Brain microvascular endothelial cell (primary cell): ENCODE measurements around the gene ATP5F1A.

ENCODE experiments used
- DNase-seq: peaks from one replicate; pipeline ENCODE4 v3.0.0-alpha.2; 2020
- H3K27ac ChIP-seq: fragments of 250-450 bp; sonication (Bioruptor Pico); 2 replicates; pipeline ENCODE4 v1.5.1; 2020; ENCODE audit warnings: mild to moderate bottlenecking, moderate library complexity
- H3K27me3 ChIP-seq: fragments of 250-450 bp; sonication (Bioruptor Pico); replicated peaks from 2 replicates; pipeline ENCODE4 v1.5.1; 2020; ENCODE audit warnings: mild to moderate bottlenecking
- H3K36me3 ChIP-seq: fragments of 250-450 bp; sonication (Bioruptor Pico); replicated peaks from 2 replicates; pipeline ENCODE4 v1.5.1; 2020; ENCODE audit warnings: mild to moderate bottlenecking
- H3K4me3 ChIP-seq: 2 replicates; pipeline ENCODE4 v1.5.1; 2011; ENCODE audit warnings: low read depth, mild to moderate bottlenecking, control low read depth, low read length, moderate library complexity
- in situ Hi-C: cut with HindIII; loops from 2 replicates; pipeline ENCODE4 v1.10.0; 2017; ENCODE audit warnings: low sequenced_read_pairs, low pct_ligation_motif_present
- TF ChIP-seq, protein P1 (sequence below): IDR thresholded peaks from 2 replicates; pipeline ENCODE4 v1.5.1; 2011; ENCODE audit warnings: low read depth, mild to moderate bottlenecking, moderate library complexity, low read length, control low read depth, inconsistent platforms; ENCODE audit errors: missing control alignments

The ATP5F1A gene

DNA sequence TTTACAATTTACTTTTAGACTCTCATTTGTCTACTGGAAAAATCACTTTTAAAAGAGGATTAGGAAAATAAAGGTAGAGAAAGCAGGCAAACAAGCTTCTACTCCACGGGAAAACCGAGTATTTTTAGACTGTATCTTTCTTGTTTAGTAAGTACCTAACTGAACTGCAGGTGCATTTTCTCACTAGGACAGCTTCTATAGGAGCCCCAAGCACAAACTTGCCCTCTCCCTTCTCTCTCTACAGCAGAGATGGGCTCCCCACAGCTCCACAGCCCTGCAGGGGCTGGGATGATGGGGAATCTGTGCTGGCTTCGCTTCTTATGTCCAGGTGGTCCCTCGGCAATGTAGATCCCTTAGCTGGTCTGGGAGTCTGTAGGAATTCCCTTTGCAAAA is 42.3 kb downstream of the ATP5F1A start:
- DNase-seq = no peak
- H3K27me3 ChIP-seq = no peaks in the 10 kb centered on the region
- H3K27ac ChIP-seq = no peak overlapping the region
- H3K4me3 ChIP-seq = no peak overlapping the region
- in situ Hi-C loops = no loop called here
- H3K36me3 ChIP-seq = no peaks in the 10 kb centered on the region
- TF ChIP-seq, protein P1, sequence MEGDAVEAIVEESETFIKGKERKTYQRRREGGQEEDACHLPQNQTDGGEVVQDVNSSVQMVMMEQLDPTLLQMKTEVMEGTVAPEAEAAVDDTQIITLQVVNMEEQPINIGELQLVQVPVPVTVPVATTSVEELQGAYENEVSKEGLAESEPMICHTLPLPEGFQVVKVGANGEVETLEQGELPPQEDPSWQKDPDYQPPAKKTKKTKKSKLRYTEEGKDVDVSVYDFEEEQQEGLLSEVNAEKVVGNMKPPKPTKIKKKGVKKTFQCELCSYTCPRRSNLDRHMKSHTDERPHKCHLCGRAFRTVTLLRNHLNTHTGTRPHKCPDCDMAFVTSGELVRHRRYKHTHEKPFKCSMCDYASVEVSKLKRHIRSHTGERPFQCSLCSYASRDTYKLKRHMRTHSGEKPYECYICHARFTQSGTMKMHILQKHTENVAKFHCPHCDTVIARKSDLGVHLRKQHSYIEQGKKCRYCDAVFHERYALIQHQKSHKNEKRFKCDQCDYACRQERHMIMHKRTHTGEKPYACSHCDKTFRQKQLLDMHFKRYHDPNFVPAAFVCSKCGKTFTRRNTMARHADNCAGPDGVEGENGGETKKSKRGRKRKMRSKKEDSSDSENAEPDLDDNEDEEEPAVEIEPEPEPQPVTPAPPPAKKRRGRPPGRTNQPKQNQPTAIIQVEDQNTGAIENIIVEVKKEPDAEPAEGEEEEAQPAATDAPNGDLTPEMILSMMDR = no peak

DNA sequence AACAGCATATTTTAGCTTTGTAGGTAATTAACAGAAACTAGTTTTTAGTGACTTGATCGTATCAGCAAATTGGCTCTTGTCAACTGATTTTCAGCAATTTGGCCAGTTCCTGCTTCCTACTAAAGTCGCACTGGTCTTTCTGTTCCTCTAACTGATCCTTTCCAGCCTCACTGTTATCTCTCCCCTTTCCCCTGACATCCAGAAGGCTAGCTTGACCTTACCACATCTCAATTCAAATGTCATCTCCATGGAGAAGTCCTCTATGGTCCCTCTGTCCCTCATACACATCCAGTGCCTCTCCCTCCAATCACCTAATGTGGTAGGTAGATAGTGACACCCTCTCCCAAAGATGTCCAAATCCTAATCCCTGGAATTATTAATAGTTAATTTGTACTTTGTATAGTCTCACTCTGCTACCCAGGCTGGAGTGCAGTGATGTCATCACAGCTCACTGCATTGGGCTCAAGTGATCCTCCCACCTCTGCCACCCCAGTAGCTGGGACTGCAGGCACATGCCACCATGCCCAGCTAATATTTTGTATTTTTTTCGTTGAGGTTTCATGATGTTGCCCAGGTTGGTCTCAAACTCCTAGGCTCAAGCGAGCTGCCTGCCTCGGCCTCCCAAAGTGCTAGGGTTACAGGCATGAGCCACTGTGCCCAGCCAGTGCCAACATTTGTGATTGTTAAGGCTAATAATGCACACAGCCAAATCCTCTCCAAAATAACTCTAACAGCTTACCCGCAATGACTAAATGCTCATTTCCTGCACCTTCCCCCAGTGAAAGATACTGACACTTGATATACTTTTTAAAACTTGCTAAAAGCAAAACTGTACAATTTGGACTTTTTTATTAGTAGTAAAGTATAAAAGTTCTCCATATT is 42.9 kb downstream of the ATP5F1A start:
- Histone ChIP-seq H3K27ac (no peak overlapping the region), H3K4me3 (no peak overlapping the region), H3K27me3 (no peaks in the 10 kb centered on the region), H3K36me3 (no peaks in the 10 kb centered on the region)
- TF ChIP-seq, protein P1 = no peak
- no peak for DNase-seq
- in situ Hi-C loops = no loop called here

DNA sequence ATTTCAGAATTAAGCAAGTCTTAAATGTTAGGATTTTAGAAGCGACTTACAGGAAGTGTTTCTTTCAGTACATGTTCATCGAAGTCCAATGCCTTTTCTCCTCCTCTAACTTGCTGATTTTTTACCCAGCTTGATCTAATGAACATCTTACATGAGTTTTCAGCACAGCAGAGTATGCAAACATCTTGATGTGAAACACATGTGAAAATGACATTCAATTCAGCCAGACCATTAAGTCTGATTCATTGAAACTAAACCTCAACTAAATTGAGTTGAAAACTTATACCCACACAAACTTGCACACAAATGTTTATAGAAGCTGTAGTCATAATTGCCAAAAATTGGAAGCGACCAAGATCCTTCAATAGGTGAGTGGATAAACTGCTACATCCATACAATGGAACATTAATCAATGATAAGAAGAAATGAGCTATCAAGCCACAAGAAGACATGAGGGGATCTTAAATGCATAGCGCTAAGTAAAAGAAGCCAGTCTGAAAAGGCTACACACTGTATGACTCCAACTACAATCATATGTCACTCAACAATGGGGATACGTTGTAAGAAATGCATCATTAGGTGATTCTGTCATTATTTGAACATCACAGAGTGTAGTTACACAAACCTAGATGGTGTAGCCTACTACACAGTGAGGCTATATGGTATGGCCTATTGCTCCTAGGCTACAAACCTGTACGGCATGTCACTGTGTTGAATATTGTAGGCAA is 44.6 kb downstream of the ATP5F1A start:
- Histone ChIP-seq H3K36me3 (no peaks in the 10 kb centered on the region), H3K4me3 (no peak overlapping the region), H3K27ac (no peak overlapping the region), H3K27me3 (no peaks in the 10 kb centered on the region)
- DNase-seq = no peak
- in situ Hi-C loops = no loop called here
- TF ChIP-seq, protein P1 = no peak

DNA sequence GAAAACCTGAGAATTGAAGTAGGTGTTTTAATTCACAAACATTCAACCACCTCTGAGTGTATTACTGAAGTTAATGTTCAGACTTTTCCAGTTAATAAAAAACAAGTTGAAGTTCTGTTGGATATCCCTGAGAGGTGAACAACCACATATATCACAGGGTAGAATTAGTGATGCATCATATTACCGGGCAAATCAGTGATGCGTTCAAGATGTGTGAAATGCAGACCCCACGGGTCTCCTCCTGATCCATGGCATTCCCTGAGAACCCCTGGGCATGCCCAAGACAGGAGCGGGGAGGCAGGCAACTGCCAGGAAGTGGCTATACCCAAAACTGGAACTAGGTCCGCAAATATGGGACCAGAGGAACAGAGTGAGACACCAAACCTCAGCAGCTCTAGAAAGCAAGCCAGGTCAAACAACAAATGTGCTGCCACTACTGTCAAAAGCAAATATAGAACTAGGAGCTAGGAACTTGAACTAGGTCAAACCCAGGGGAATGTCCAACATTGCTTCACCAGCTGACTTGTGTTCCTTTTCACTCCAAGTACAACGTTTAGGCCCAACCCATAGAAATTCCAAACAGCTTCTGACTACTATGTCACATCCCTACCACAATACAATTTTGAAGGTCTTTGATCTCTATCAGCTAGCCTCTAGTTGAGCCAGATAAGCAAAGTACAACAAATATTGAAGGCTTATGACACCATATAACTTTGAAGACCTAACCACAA is 46.2 kb downstream of the ATP5F1A start:
- peak overlapping the region; percentile 58 for H3K27ac ChIP-seq
- H3K36me3 ChIP-seq = no peaks in the 10 kb centered on the region
- H3K4me3 ChIP-seq = no peak overlapping the region
- H3K27me3 ChIP-seq = no peaks in the 10 kb centered on the region
- TF ChIP-seq, protein P1 = no peak
- in situ Hi-C loops = no loop called here
- peak; percentile 92 for DNase-seq

DNA sequence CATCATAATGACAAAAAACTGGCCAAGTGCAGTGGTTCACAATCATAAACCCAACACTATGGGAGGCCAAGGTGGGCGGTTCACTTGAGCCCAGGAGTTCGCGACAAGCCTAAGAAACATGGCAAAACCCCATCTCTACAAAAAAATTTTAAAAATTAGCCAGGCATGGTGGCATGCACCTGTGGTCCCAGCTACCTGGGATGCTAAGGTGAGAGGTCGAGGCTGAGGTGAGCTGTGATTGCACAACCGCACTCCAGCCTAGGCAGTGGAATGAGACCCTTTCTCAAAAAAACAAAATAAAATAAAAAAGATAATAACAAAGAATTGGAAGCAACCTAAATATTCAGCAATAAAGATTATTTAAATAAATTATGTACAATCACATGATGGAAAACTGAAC is 47.8 kb downstream of the ATP5F1A start:
- Histone ChIP-seq H3K27ac (no peak overlapping the region), H3K27me3 (no peaks in the 10 kb centered on the region), H3K36me3 (no peaks in the 10 kb centered on the region), H3K4me3 (no peak overlapping the region)
- TF ChIP-seq, protein P1 = no peak
- DNase-seq = no peak
- in situ Hi-C loops = no loop called here
